HG02870 (cell line): ENCODE results near the gene ZBTB1.
"Not testable (repeated sequence)": the region's sequence is repeated elsewhere in the genome, so short reads cannot be mapped to it uniquely, and the experiment has no call there.

Experiments used
- ATAC-seq: cut with Tn5 transposase; IDR thresholded peaks from one replicate; pipeline ENCODE4 v1.9.1; 2021; ENCODE audit warnings: mild to moderate bottlenecking, moderate library complexity; ENCODE audit not compliant: unreplicated experiment

ZBTB1 gene

DNA sequence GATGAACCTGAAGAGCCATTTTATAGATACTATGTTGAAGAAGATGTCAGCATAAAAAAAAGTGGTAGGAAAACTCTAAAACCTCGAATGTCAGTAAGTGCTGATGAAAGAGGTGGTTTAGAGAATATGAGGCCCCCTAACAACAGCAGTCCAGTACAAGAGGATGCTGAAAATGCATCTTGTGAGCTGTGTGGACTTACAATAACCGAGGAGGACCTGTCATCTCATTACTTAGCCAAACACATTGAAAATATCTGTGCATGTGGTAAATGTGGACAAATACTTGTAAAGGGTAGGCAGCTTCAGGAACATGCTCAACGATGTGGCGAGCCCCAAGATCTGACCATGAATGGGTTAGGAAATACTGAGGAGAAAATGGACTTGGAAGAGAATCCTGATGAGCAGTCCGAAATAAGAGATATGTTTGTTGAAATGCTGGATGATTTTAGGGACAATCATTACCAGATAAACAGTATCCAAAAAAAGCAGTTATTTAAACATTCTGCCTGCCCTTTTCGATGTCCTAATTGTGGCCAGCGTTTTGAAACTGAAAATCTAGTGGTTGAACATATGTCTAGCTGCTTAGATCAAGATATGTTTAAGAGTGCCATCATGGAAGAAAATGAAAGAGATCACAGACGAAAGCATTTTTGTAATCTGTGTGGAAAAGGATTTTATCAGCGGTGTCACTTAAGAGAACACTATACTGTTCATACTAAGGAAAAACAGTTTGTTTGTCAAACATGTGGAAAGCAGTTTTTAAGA lies 18.2 kb downstream of the ZBTB1 start:
- no peak for ATAC-seq

- ATAC-seq, result no peak
Measured at GRCh38 chr14:64525354-64525753, 20.8 kb downstream of the ZBTB1 start.

- no peak for ATAC-seq
Measured at GRCh38 chr14:64531567-64531966, 27.0 kb downstream of the ZBTB1 start.

DNA sequence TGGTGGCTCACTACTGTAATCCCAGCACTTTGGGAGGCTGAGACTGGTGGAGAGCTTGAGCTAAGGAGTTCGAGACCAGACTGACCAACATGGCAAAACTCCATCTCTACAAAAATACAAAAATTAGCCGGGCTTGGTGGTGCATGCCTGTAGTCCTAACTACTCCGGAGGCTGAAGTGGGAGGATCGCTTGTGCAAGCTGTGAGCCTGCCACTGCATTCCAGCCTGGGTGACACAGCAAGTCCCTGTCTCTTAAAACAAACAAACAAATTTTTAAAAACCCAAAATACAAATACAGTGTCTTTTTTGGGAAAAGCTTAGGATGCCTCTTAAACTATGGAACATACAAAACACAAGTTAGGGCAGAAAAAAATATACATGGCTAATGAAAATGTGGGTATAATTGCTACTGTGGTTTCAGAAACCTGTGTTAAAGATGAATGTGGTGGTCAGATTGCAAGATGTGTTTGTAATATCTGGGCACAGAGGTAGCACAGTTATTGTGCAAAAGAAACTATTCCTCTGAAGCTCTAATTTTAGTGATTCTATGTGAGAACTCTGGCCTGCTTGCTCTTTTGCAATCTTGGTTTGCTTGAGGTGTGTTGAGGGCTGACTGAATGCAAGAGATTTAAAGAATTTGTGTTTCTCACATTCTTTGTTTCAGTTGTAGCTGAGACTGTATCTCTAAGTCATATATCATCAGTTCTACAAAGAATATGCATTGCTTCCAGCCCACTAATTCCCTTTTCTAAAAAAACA lies 32.1 kb downstream of the ZBTB1 start:
- ATAC-seq, result no peak

DNA sequence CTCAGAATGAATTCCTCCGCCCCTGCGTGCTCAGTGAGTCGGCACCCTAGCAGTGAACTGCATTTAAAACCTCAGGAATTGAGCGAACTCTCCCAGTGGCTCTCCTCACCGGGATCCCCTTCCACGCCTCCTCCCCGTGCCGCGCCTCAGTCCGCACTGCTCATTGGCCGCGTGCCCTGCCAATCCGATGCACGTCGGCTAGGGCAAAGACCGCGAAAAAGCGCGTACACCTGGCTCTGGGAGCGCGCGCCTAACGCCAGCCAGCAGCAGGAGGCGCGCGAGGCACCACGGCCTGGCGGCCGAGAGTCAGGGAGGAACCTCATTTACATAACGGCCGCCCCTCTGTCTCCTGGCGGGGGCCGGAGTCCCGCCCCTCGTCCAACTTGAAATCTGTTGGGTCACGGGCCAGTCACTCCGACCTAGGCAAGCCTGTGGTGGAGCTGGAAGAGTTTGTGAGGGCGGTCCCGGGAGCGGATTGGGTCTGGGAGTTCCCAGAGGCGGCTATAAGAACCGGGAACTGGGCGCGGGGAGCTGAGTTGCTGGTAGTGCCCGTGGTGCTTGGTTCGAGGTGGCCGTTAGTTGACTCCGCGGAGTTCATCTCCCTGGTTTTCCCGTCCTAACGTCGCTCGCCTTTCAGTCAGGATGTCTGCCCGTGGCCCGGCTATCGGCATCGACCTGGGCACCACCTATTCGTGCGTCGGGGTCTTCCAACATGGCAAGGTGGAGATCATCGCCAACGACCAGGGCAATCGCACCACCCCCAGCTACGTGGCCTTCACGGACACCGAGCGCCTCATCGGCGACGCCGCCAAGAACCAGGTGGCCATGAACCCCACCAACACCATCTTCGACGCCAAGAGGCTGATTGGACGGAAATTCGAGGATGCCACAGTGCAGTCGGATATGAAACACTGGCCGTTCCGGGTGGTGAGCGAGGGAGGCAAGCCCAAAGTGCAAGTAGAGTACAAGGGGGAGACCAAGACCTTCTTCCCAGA lies 35.9 kb downstream of the ZBTB1 start, which contains the start of gene HSPA2:
Gene HSPA2 (plus strand): TSS at position 534 of the 995 bp plus-strand sequence. CDS start 109 bp downstream, at position 643.
- peak; percentile 96 for ATAC-seq

DNA sequence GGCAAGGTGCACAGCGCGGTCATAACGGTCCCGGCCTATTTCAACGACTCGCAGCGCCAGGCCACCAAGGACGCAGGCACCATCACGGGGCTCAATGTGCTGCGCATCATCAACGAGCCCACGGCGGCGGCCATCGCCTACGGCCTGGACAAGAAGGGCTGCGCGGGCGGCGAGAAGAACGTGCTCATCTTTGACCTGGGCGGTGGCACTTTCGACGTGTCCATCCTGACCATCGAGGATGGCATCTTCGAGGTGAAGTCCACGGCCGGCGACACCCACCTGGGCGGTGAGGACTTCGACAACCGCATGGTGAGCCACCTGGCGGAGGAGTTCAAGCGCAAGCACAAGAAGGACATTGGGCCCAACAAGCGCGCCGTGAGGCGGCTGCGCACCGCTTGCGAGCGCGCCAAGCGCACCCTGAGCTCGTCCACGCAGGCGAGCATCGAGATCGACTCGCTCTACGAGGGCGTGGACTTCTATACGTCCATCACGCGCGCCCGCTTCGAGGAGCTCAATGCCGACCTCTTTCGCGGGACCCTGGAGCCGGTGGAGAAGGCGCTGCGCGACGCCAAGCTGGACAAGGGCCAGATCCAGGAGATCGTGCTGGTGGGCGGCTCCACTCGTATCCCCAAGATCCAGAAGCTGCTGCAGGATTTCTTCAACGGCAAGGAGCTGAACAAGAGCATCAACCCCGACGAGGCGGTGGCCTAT lies 36.8 kb downstream of the ZBTB1 start:
- no peak for ATAC-seq

DNA sequence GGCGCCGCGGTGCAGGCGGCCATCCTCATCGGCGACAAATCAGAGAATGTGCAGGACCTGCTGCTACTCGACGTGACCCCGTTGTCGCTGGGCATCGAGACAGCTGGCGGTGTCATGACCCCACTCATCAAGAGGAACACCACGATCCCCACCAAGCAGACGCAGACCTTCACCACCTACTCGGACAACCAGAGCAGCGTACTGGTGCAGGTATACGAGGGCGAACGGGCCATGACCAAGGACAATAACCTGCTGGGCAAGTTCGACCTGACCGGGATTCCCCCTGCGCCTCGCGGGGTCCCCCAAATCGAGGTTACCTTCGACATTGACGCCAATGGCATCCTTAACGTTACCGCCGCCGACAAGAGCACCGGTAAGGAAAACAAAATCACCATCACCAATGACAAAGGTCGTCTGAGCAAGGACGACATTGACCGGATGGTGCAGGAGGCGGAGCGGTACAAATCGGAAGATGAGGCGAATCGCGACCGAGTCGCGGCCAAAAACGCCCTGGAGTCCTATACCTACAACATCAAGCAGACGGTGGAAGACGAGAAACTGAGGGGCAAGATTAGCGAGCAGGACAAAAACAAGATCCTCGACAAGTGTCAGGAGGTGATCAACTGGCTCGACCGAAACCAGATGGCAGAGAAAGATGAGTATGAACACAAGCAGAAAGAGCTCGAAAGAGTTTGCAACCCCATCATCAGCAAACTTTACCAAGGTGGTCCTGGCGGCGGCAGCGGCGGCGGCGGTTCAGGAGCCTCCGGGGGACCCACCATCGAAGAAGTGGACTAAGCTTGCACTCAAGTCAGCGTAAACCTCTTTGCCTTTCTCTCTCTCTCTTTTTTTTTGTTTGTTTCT lies 37.6 kb downstream of the ZBTB1 start:
- no peak for ATAC-seq

- no peak for ATAC-seq
Measured at GRCh38 chr14:64542836-64543201, 38.2 kb downstream of the ZBTB1 start.

DNA sequence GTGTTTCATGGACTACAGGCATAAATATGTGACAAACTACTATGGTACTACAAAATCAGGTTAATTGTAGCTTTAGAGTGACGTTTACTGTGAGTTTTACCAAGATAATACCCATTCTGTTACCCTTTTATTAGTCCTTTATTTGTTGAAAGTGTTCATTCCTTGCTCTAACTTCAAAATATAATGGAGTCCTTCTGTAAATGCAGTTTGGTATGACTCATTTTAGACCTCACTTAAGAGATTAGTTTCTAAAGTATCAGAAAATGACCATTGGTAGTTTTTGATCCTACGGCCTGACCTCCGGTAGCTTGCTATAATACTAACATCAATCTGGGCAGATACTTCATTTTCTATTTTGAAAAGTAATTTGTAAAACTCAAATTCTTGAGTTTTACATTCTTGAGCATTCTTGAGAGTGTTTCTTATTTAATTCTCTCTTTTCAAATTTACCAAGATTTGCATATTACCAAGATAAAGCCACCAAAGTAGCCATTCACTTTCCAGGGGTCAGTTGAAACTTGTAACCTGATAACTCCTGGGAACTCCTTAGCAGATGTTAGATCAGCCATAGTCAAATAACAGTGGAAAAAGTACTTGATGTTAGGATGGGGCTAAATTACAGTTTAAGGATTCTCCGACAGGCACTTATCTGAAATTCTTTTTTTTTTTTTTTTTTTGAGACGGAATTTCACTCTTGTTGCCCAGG lies 40.2 kb downstream of the ZBTB1 start:
- no peak for ATAC-seq

GRCh38 chr14:64549016-64549415 lies 44.4 kb downstream of the ZBTB1 start:
- no peak for ATAC-seq

GRCh38 chr14:64549791-64550620 lies 45.4 kb downstream of the ZBTB1 start, which contains the start of gene PPP1R36:
TSS of gene PPP1R36 (plus strand) at chr14:64549961. CDS start at chr14:64549998, 37 bp downstream.
- ATAC-seq, result no peak

DNA sequence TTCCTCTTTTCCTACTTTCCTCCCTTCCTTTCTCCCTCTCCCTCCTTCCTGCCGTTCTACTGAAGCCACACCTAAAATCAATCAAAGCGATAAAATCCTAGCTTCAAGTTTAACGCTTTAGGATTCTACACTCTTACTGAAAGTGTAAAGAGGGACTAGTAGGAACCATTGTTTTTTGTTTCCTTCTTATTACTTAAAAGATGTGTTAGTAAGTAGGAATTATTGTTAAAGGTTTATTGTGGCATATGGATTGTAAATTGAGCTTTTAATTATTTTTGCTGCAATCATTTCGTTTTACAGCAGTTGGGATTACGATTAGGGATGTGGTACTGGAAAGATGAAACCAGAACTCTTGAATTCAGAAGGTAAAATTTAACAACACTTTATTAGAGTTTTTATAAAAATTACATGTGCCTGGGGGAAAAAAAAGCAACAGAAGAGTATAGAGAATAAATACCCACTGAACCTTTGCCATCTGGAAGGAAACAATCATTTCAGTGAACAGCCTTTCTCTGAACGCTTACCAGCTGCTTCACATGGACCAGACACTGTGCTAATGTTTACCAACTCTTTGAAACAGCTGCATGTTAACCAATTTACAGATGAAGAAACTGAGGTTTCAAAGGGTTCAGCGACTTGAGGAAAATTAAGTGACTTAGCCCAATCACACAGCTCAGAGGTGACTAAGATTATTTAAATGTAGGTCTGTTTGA lies 46.2 kb downstream of the ZBTB1 start:
- no peak for ATAC-seq

- no peak for ATAC-seq
Measured at GRCh38 chr14:64554556-64554955, 50.0 kb downstream of the ZBTB1 start.

GRCh38 chr14:64556526-64556925 lies 52.0 kb downstream of the ZBTB1 start:
- ATAC-seq, result no peak

DNA sequence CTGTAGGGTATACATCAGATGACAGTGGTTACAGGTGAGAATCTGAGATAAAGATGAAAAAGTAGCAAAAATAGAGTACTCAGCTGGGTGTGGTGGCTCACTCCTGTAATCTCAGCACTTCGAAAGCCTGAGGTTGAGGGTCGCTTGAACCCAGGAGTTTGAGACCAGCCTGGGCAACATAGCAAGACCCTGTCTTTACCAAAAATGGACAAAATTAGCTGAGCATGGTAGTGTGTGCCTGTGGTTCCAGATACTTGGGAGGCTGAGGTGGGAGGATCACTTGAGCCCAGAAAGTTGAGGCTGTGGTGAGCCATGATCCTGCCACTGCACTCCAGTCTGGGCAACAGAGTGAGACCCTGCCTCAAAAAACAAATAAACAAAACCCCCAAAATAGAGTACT lies 53.6 kb downstream of the ZBTB1 start:
- ATAC-seq, result not testable (repeated sequence)

DNA sequence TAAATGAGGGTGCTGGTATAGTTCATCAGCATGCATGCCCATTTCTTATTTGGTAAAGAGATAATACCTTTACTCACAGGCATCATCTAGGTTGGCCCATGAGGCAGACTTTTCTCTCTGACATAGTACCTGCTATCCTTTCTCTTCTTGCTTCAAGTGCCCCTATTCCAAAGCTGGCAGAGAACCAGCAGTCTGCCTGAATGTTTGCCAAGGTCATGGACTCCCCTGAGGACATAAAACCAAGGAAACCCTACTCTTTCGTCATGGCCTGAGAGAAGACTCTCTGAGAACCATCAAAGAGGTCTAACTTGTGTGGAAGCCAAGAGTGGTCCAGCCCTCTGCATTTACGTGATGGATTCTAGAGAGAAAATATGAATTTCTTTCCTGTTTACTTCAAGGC lies 57.1 kb downstream of the ZBTB1 start:
- ATAC-seq, result no peak

DNA sequence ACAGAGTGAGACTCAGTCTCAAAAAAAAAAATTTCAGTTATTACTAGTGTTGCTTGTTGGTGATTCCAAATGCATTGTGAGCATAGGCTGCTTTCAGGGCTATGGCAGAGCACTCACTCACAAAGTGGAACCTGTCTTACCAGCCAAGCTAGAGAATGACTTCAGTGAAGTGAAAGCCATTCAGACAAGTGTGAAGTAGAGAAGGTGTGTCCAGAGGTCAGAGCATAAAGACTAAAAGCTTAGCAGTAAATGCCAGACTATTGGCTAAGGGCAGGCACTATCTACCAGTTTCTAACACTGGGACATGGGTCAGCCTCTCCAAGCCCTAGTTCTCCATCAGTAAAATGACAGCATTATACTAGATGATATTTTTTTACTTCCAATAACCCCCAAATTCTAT lies 57.9 kb downstream of the ZBTB1 start:
- ATAC-seq, result no peak
